PC-3 (cell line): ENCODE results near the gene FARS2. TPM values are rescaled to one million over a fixed set of nuclear protein-coding genes. Genes with fewer than 3 reads are reported as not detected.
A peak's percentile ranks its signal among the peaks of the same experiment; 100 is the strongest.

Experiments
- ATAC-seq: fragments of 200-7000 bp; cut with Tn5 transposase; 2 replicates; pipeline ENCODE4 v1.9.1; 2020; ENCODE audit warnings: mild to moderate bottlenecking, moderate library complexity
- BruUV-seq: library from RNA; stranded (reverse); fragments of 400-500 nt; replicated peaks from 2 replicates; lab custom pipeline; 2021; lab: Mats Ljungman, UMichigan
- CTCF ChIA-PET: fragments of 300-600 bp; sonication (Branson Sonifier 250); formaldehyde crosslinking; loops from one replicate; lab custom pipeline; 2022; ENCODE audit warnings: antibody characterized with exemption; lab: Charles Lee
- POLR2A ChIA-PET: fragments of 300-600 bp; sonication (Branson Sonifier 250); formaldehyde crosslinking; loops from one replicate; lab custom pipeline; 2022; ENCODE audit warnings: antibody characterized with exemption; ENCODE audit not compliant: unreplicated experiment; lab: Charles Lee
- DNase-seq: peaks from one replicate; pipeline ENCODE4 v3.0.0-alpha.2; 2015
- H2AFZ ChIP-seq: fragments of 300-600 bp; sonication (generic); 2 replicates; pipeline ENCODE4 v1.6.0; 2016; ENCODE audit warnings: antibody characterized with exemption, low read length
- H3F3A ChIP-seq: fragments of 300-600 bp; sonication (generic); one replicate; pipeline ENCODE4 v1.6.0; 2017; ENCODE audit warnings: antibody characterized with exemption, low read length, control low read depth, mild to moderate bottlenecking; ENCODE audit not compliant: unreplicated experiment
- H3K27ac ChIP-seq: fragments of 300-600 bp; sonication (generic); 2 replicates; pipeline ENCODE4 v1.5.1; 2016; ENCODE audit warnings: mild to moderate bottlenecking, low read length
- H3K27me3 ChIP-seq: fragments of 300-600 bp; sonication (generic); 2 replicates; pipeline ENCODE4 v1.6.1; 2016; ENCODE audit warnings: low read length, mixed read lengths
- H3K36me3 ChIP-seq: fragments of 300-600 bp; sonication (generic); 2 replicates; pipeline ENCODE4 v1.6.1; 2016; ENCODE audit warnings: low read depth, mixed run types, low read length, mixed read lengths
- H3K4me1 ChIP-seq: fragments of 300-600 bp; sonication (generic); 2 replicates; pipeline ENCODE4 v1.5.1; 2016; ENCODE audit warnings: low read length; ENCODE audit not compliant: insufficient read depth
- H3K4me2 ChIP-seq: fragments of 300-600 bp; sonication (generic); 2 replicates; pipeline ENCODE4 v1.6.0; 2016; ENCODE audit warnings: low read length
- H3K4me3 ChIP-seq: fragments of 300-600 bp; sonication (generic); 2 replicates; pipeline ENCODE4 v1.5.1; 2016; ENCODE audit warnings: mild to moderate bottlenecking, low read length, mixed read lengths
- H3K79me2 ChIP-seq: fragments of 300-600 bp; sonication (generic); 2 replicates; pipeline ENCODE4 v1.6.1; 2017; ENCODE audit warnings: low read length, mixed read lengths
- H3K9ac ChIP-seq: fragments of 300-600 bp; sonication (generic); 2 replicates; pipeline ENCODE4 v1.6.0; 2016; ENCODE audit warnings: mild to moderate bottlenecking, low read length
- H3K9me2 ChIP-seq: fragments of 300-600 bp; sonication (generic); replicated peaks from 2 replicates; pipeline ENCODE4 v1.6.1; 2016; ENCODE audit warnings: mixed run types, low read length, mixed read lengths
- H3K9me3 ChIP-seq: fragments of 300-600 bp; sonication (generic); 2 replicates; pipeline ENCODE4 v1.6.1; 2016; ENCODE audit warnings: low read length, mixed read lengths
- H4K20me1 ChIP-seq: fragments of 300-600 bp; sonication (generic); 2 replicates; pipeline ENCODE4 v1.6.1; 2016; ENCODE audit warnings: low read length, mixed read lengths
- CTCF ChIP-seq: fragments of 300-600 bp; sonication (generic); conservative IDR thresholded peaks from 2 replicates; pipeline ENCODE4 v1.5.1; 2017; ENCODE audit warnings: antibody characterized with exemption, low read depth, mild to moderate bottlenecking, low read length
- EZH2 ChIP-seq: fragments of 300-600 bp; sonication (generic); IDR thresholded peaks from one replicate; pipeline ENCODE4 v1.6.1; 2017; ENCODE audit warnings: antibody characterized with exemption, mild to moderate bottlenecking, low read length; ENCODE audit not compliant: unreplicated experiment
- EZH2phosphoT487 ChIP-seq: fragments of 300-600 bp; sonication (generic); IDR thresholded peaks from 2 replicates; pipeline ENCODE4 v1.6.1; 2018; ENCODE audit warnings: mild to moderate bottlenecking, antibody characterized with exemption, low read length, borderline replicate concordance
- intact Hi-C: fragments of 100-400 bp; cut with micrococcal nuclease; formaldehyde crosslinking; loops from 2 replicates; pipeline ENCODE4 v1.9.0; 2023
- total RNA-seq: library from RNA; depleted of rRNA; stranded (reverse); fragments of >200 nt; gene quantifications from 2 replicates; pipeline ENCODE4 v1.2.3, GENCODE V29; 2014

FARS2 gene
- total RNA-seq, 1 experiment from 2014 or later, result 23.0 TPM

DNA sequence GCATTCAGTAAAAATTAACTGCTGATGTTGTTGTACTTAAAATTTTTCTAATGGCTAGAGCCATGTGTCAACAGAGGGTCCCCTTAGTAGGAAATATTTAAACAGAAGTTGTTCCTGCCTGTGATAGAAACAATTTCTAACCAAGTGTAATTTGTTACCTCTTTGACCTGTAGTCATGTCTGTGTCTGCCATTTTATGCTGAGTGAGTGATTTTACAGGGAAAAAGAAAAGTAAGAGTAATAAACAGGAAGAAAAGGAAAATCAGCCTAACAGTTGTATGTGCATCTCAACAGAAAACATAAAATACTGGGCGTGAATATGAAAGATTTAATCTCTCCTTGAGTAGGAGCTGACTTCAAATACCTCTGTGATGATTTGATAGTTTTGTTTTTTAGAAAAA, 172.0 kb downstream of the FARS2 start:
- CTCF ChIA-PET, result no interaction called here
- DNase-seq (no peak), ATAC-seq (no peak)
- no peaks in the 10 kb centered on the region for H4K20me1 ChIP-seq
- no peaks in the 10 kb centered on the region for H3K9me3 ChIP-seq
- no TSS peak for BruUV-seq
- no peaks in the 10 kb centered on the region for H3K79me2 ChIP-seq
- TF ChIP-seq EZH2 (no peak), CTCF (no peak), EZH2phosphoT487 (no peak)
- H2AFZ ChIP-seq, result no peak overlapping the region
- H3K4me2 ChIP-seq, result no peak overlapping the region
- H3F3A ChIP-seq, result no peaks in the 10 kb centered on the region
- no peaks in the 10 kb centered on the region for H3K9me2 ChIP-seq
- H3K4me1 ChIP-seq, result peaks cover 21% of the 10 kb centered on the region
- no peaks in the 10 kb centered on the region for H3K36me3 ChIP-seq
- H3K9ac ChIP-seq, result no peak overlapping the region
- H3K27me3 ChIP-seq, result no peaks in the 10 kb centered on the region
- POLR2A ChIA-PET, result no interaction called here
- H3K4me3 ChIP-seq, result no peak overlapping the region
- intact Hi-C loops, result no loop called here
- no peak overlapping the region for H3K27ac ChIP-seq

- peak overlapping the region; percentile 64 for H3K4me2 ChIP-seq
- no TSS peak for BruUV-seq
- POLR2A ChIA-PET, result no interaction called here
Observed at GRCh38 chr6:5435449-5435848, 174.1 kb downstream of the FARS2 start.

More at GRCh38 chr6:5435449-5435848, 174.1 kb downstream of the FARS2 start:
- Histone ChIP-seq H3K27ac (peak overlapping the region; percentile 63), H3K27me3 (no peaks in the 10 kb centered on the region), H3F3A (no peaks in the 10 kb centered on the region), H3K9me3 (no peaks in the 10 kb centered on the region), H3K4me1 (peaks cover 35% of the 10 kb centered on the region), H3K79me2 (no peaks in the 10 kb centered on the region), H3K4me3 (no peak overlapping the region), H3K9me2 (no peaks in the 10 kb centered on the region), H2AFZ (no peak overlapping the region), H3K36me3 (no peaks in the 10 kb centered on the region), H4K20me1 (no peaks in the 10 kb centered on the region), H3K9ac (peak overlapping the region; percentile 15; the same call in 1 of the 2 replicates)
- CTCF ChIA-PET, result interaction anchor here (0.6 kb wide), 1 partner anchor 361 kb away, joined by 3 read pairs; no protein-coding TSS in a partner anchor
- ATAC-seq (peak; percentile 86), DNase-seq (peak; percentile 80)
- TF ChIP-seq EZH2, result no peak
- no peak for TF ChIP-seq CTCF
- TF ChIP-seq EZH2phosphoT487, result no peak
- intact Hi-C loops, result no loop called here
